Muscle layer of duodenum (tissue), 2 donors: ENCODE results near the gene CFAP97D1.

ENCODE experiments used
- H3K27ac ChIP-seq: one replicate; pipeline ENCODE4 v1.7.0; 2013; ENCODE audit warnings: mild to moderate bottlenecking, low read length
- H3K27me3 ChIP-seq: one replicate; pipeline ENCODE4 v1.7.0; 2013; ENCODE audit warnings: low read depth, mild to moderate bottlenecking, control low read depth, low read length
- H3K36me3 ChIP-seq, 2 donors: one replicate each; pipeline ENCODE4 v1.7.0; 2013; ENCODE audit warnings: low read length in 2 of 2, control low read depth in 1 of 2, mild to moderate bottlenecking in 1 of 2; ENCODE audit not compliant: insufficient read depth in 2 of 2, control insufficient read depth in 1 of 2
- H3K4me1 ChIP-seq, 2 donors: one replicate each; pipeline ENCODE4 v1.7.0; 2013; ENCODE audit warnings: low read length in 2 of 2, mild to moderate bottlenecking in 2 of 2, control low read depth in 1 of 2, moderate library complexity in 1 of 2; ENCODE audit not compliant: insufficient read depth in 2 of 2, control insufficient read depth in 1 of 2
- H3K4me3 ChIP-seq, 2 donors: one replicate each; pipeline ENCODE4 v1.7.0; 2013; ENCODE audit warnings: low read length in 2 of 2, low read depth in 1 of 2, mild to moderate bottlenecking in 1 of 2
- H3K9me3 ChIP-seq, 2 donors: one replicate each; pipeline ENCODE4 v1.7.0; 2013; ENCODE audit warnings: low read length in 2 of 2, control low read depth in 1 of 2, mild to moderate bottlenecking in 1 of 2; ENCODE audit not compliant: control insufficient read depth in 1 of 2
- donor health status: healthy.

CFAP97D1 gene

GRCh38 chr17:43768943-43769342 lies 11.3 kb upstream of the CFAP97D1 start:
- peaks cover 48 to 56% of the 10 kb centered on the region in 2 donors for H3K36me3 ChIP-seq
- H3K4me3 ChIP-seq, result no peak overlapping the region
- peak overlapping the region; percentile 52 for H3K27ac ChIP-seq
- no peaks in the 10 kb centered on the region for H3K27me3 ChIP-seq
- H3K4me1 ChIP-seq, result peaks cover 0 to 7% of the 10 kb centered on the region in 2 donors
- H3K9me3 ChIP-seq, result no peaks in the 10 kb centered on the region

DNA sequence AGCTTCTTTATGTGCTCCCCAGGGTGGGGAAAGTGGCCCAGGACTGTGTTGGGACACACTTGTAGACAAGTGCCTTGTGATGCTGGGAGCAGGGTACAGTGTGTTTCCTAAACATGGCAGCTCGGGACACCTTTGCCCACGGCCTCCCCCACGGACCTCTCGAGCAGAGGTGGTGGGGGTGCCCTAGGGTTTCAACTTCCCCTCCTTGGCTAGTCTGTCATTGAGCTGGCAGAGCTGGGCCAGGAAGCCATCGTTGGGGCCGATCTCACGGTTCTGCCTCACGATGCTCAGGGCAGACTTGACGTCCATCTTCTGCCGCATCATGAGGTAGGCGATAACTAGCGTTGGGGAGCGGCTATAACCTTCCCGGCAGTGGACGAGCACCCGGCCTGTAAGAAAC lies 10.8 kb upstream of the CFAP97D1 start:
- Histone ChIP-seq H3K4me1 (peaks cover 0 to 7% of the 10 kb centered on the region in 2 donors), H3K36me3 (peaks cover 53 to 61% of the 10 kb centered on the region in 2 donors), H3K4me3 (no peak overlapping the region), H3K27me3 (no peaks in the 10 kb centered on the region), H3K27ac (peak overlapping the region; percentile 52), H3K9me3 (no peaks in the 10 kb centered on the region)

GRCh38 chr17:43769859-43770258 lies 10.4 kb upstream of the CFAP97D1 start:
- H3K36me3 ChIP-seq, result peaks cover 57 to 63% of the 10 kb centered on the region in 2 donors
- peaks cover 0 to 7% of the 10 kb centered on the region in 2 donors for H3K4me1 ChIP-seq
- no peaks in the 10 kb centered on the region for H3K9me3 ChIP-seq
- no peaks in the 10 kb centered on the region for H3K27me3 ChIP-seq
- H3K27ac ChIP-seq, result no peak overlapping the region
- H3K4me3 ChIP-seq, result no peak overlapping the region

DNA sequence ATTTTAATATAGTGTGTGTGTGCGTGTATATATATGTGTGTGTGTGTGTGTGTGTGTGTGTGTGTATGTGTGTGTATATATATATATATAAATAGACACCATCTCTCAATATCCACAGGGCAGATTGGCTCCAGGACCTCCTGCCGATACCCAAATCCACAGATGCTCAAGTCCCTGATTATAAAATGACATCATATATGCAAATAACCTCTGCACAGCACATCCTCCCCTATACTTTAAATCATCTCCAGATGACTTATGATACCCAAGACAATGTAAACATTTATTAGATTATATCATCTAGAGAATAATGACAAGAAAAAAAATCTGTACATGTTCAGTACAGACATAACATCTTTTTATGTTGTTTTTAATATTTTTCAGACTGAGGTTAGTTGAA lies 9.3 kb upstream of the CFAP97D1 start:
- H3K4me3 ChIP-seq, result no peak overlapping the region
- H3K9me3 ChIP-seq, result no peaks in the 10 kb centered on the region
- H3K27ac ChIP-seq, result no peak overlapping the region
- H3K36me3 ChIP-seq, result peaks cover 60 to 66% of the 10 kb centered on the region in 2 donors
- H3K27me3 ChIP-seq, result no peaks in the 10 kb centered on the region
- peaks cover 0 to 12% of the 10 kb centered on the region in 2 donors for H3K4me1 ChIP-seq

- Histone ChIP-seq H3K36me3 (peaks cover 57 to 66% of the 10 kb centered on the region in 2 donors), H3K4me1 (peaks cover 0 to 16% of the 10 kb centered on the region in 2 donors), H3K4me3 (no peak overlapping the region), H3K27ac (no peak overlapping the region), H3K9me3 (no peaks in the 10 kb centered on the region), H3K27me3 (no peaks in the 10 kb centered on the region)
Observed at GRCh38 chr17:43771463-43771862, 8.8 kb upstream of the CFAP97D1 start.

DNA sequence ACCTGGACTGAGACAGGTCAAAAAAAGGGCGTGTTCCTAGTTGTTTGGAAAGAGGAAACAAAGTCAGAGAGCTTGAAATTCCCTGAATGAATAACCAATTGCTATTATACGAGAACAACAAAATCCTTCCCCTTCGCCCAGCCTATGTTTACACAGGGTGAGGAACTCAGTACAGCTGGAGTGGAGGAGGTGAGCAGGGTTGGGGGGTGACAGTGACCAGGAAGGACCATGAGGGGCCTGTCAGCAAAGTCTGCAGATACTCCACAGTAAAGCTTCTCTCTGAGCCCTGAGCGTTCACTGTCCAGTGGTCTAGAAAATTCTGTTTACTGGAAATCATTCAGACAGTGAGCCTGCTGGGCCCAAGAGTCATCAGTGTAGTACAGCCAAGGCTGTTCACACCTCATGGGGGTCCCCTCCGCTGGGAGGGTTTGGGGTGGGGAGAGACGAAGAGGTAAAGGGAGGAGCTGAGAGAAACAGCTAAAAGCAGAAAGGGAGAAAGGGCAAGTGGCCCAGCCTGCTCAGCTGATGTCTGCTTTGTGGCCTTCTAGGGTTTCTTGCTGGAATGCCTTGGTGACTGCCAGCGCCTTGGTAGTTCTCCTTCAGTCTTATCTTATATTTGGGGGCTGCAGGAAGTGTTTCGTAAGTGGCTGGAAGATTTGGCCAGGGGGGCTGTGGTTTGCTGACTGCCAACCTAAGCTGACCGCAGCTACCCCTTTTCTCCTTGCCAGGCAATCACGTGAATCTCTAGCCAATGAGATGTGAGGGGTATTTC lies 7.2 kb upstream of the CFAP97D1 start:
- peaks cover 54 to 61% of the 10 kb centered on the region in 2 donors for H3K36me3 ChIP-seq
- H3K4me3 ChIP-seq, result no peak overlapping the region
- no peaks in the 10 kb centered on the region for H3K9me3 ChIP-seq
- H3K4me1 ChIP-seq, result peaks cover 4 to 26% of the 10 kb centered on the region in 2 donors
- no peaks in the 10 kb centered on the region for H3K27me3 ChIP-seq
- H3K27ac ChIP-seq, result no peak overlapping the region

DNA sequence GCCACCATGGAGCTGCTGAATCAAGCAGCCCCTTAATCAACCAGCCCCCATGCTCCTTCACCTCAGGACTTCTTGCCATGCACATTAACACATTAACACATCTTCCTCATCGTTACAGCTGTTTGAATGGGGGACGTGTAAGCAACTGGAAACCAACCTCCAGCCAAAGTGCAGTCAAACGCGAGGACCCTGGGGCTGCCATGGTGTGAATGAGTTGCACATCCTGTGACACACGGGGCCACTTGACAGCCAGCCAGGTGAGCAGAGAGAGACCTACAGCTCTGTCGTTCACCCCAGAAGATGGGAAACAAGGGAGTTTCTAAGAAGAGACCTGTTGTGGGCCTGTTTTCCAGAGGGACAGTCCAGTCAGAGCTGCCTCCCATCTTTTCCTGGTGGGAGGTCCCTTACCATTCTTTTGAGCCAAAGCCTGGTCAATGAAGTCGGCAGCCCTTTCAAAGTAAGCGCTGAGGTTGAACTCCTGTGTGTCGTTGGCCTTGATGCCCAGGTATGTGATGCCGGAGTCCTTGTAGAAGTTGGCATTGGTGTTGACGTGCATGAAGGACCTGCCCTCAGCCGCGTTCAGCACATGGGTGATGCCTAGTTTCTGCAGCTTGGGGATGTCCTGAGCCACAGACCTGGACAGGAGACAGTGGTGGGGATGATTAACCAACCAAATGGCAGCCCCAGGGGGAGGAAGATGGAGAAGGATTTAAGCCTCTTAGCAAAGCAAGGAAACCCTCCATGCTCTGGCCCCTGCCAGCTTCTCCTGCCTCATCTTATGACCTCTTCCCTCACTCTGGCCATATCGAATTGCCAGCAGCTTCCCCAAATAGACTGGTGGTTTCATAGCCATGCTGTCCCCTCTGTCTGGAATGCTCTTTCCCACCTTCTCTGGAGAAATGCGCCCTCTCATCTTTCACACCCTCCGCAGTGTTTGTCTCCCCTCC lies 5.7 kb upstream of the CFAP97D1 start:
- Histone ChIP-seq H3K27ac (no peak overlapping the region), H3K36me3 (peaks cover 42 to 56% of the 10 kb centered on the region in 2 donors), H3K4me1 (peaks cover 4 to 22% of the 10 kb centered on the region in 2 donors), H3K9me3 (no peaks in the 10 kb centered on the region), H3K27me3 (no peaks in the 10 kb centered on the region), H3K4me3 (no peak overlapping the region)

DNA sequence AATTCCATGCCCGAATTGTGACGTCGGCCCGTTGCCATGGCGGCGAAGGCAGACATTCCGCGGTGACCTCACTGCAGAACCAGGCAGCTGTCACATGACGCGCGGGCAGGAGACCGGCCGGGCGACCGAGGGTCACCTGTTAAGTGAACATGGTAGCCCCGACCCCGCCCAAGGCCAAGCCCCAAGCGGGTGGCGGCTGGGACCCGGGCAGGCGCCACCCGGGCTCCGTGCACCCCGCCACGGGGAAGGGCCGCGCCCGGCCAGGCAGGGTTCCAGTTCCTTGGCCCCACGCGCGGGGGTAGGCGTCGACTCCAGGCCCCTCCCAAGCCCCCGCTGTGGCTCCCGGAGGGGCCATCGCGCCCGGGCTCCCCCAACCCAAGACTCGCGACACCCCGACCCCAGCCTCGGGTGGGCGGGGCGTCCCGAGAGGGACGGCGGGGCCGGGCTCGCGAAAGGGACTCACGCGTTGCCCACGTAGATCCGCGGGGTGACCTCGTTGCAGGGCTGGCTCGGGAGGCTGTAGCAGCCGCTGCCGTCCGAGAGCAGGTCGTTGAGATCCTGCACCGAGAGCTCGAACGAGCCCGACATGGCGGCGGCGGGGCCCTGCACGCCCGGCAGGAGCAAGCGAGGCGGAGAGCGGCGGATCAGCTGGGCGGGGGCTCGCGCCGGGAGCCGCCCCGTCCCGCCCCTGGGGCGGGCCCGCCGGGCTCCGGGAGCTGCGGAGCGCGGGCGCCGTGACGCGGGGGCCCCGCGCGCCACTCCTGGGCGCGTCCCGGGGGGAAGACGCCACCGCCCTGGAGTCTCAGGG lies 1.7 kb upstream of the CFAP97D1 start, which contains the start of gene DUSP3:
Gene DUSP3, minus strand, starts transcription at position 641 of the 808 bp plus-strand sequence. Its CDS starts 53 bp downstream, at position 588.
- Histone ChIP-seq H3K27ac (peak within 1 kb of the TSS; percentile 84), H3K27me3 (no peaks in the 10 kb centered on the region), H3K36me3 (peaks cover 17 to 20% of the 10 kb centered on the region in 2 donors), H3K4me3 (peak within 1 kb of the TSS; percentile 62 to 77), H3K9me3 (no peaks in the 10 kb centered on the region), H3K4me1 (peaks cover 4 to 23% of the 10 kb centered on the region in 2 donors)

- H3K4me1 ChIP-seq, result peaks cover 4 to 23% of the 10 kb centered on the region in 2 donors
- H3K9me3 ChIP-seq, result no peaks in the 10 kb centered on the region
- peak overlapping the region; percentile 62 to 77 for H3K4me3 ChIP-seq
- H3K27ac ChIP-seq, result peak overlapping the region; percentile 31
- H3K36me3 ChIP-seq, result peaks cover 12 to 15% of the 10 kb centered on the region in 2 donors
- H3K27me3 ChIP-seq, result no peaks in the 10 kb centered on the region
Observed at GRCh38 chr17:43779145-43780125, 800 bp upstream of the CFAP97D1 start.
